Central memory CD4-positive, alpha-beta T cell (primary cell): ENCODE data around the gene ZCCHC2.

Experiments
- DNase-seq: peaks from one replicate; pipeline ENCODE4 v3.0.0; 2022

ZCCHC2 gene

GRCh38 chr18:62512532-62512931, 10.3 kb upstream of the ZCCHC2 start:
- DNase-seq = no peak

GRCh38 chr18:62512996-62513395, 9.8 kb upstream of the ZCCHC2 start:
- no peak for DNase-seq

- DNase-seq = no peak
Measured at GRCh38 chr18:62514570-62514969, 8.3 kb upstream of the ZCCHC2 start.

- no peak for DNase-seq
Measured at GRCh38 chr18:62516242-62516641, 6.6 kb upstream of the ZCCHC2 start.

GRCh38 chr18:62518460-62519375, 4.1 kb upstream of the ZCCHC2 start:
- no peak for DNase-seq

GRCh38 chr18:62519684-62520083, 3.1 kb upstream of the ZCCHC2 start:
- no peak for DNase-seq

GRCh38 chr18:62521082-62521481, 1.7 kb upstream of the ZCCHC2 start:
- no peak for DNase-seq

GRCh38 chr18:62521593-62521992, 1.2 kb upstream of the ZCCHC2 start:
- DNase-seq = no peak

GRCh38 chr18:62522178-62522503, 684 bp upstream of the ZCCHC2 start:
- DNase-seq = no peak

- DNase-seq = no peak
Measured at GRCh38 chr18:62523255-62523588, 397 bp downstream of the ZCCHC2 start.

GRCh38 chr18:62523631-62524439, 1.0 kb downstream of the ZCCHC2 start:
- DNase-seq = peak; percentile 50

- peak; percentile 65 for DNase-seq
Measured at GRCh38 chr18:62524440-62525200, 1.8 kb downstream of the ZCCHC2 start.

- DNase-seq = no peak
Measured at GRCh38 chr18:62525608-62526007, 2.8 kb downstream of the ZCCHC2 start.

GRCh38 chr18:62526098-62527025, 3.5 kb downstream of the ZCCHC2 start:
- peak; percentile 59 for DNase-seq

GRCh38 chr18:62529597-62529996, 6.8 kb downstream of the ZCCHC2 start:
- DNase-seq = no peak

GRCh38 chr18:62531078-62531477, 8.3 kb downstream of the ZCCHC2 start:
- no peak for DNase-seq

- no peak for DNase-seq
Measured at GRCh38 chr18:62531931-62532330, 9.1 kb downstream of the ZCCHC2 start.

GRCh38 chr18:62536005-62536404, 13.2 kb downstream of the ZCCHC2 start:
- DNase-seq = no peak

- DNase-seq = no peak
Measured at GRCh38 chr18:62537042-62537894, 14.4 kb downstream of the ZCCHC2 start.

- no peak for DNase-seq
Measured at GRCh38 chr18:62537946-62538345, 15.1 kb downstream of the ZCCHC2 start.

GRCh38 chr18:62538881-62539280, 16.1 kb downstream of the ZCCHC2 start:
- DNase-seq = no peak
